Limb (tissue), 2 donors: ENCODE data around the gene CRYGC.

Experiments used
- DNase-seq, 2 donors: peaks; one replicate each; pipeline ENCODE4 v3.0.0-alpha.2; 2016; ENCODE audit errors: extremely low spot score in 2 of 2

Gene CRYGC

DNA sequence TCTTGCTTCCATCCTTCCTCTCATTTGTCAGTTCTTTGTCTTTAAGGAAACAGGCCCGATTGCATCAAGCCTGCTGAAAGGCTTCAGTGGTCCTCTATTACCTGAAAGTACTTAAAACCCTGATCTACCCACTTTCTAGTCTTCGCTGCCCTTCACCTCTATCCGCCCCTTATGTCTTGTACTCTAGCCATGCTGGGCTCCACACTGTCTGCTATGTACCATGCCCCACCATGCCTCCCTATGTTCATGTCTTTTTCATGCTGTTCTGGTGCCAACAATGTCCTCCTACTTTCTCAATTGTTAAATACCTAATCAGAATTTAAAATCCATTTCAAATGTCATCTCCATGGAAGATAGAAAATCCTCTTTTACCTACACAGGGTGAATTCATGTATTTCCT lies 33.5 kb downstream of the CRYGC start:
- DNase-seq: no peak

DNA sequence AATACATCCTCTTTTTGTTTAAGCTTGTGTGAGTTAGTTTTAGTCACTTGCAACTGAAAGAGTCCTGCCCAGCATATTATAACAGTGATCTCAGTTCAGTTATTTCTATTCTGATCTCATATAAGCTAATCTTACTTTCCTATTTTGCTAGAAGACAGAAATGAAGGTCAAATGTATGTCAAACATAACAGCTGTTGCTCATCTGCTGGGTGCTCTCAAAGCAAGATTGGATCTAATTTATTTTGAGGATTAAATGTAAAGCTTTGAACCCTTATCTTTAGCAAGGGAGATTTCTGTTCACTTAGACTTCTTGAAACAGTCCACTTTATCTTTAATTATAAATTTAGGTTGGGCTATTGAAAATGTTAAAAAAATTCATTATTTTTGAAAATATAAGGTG lies 36.5 kb downstream of the CRYGC start:
- no peak for DNase-seq

DNA sequence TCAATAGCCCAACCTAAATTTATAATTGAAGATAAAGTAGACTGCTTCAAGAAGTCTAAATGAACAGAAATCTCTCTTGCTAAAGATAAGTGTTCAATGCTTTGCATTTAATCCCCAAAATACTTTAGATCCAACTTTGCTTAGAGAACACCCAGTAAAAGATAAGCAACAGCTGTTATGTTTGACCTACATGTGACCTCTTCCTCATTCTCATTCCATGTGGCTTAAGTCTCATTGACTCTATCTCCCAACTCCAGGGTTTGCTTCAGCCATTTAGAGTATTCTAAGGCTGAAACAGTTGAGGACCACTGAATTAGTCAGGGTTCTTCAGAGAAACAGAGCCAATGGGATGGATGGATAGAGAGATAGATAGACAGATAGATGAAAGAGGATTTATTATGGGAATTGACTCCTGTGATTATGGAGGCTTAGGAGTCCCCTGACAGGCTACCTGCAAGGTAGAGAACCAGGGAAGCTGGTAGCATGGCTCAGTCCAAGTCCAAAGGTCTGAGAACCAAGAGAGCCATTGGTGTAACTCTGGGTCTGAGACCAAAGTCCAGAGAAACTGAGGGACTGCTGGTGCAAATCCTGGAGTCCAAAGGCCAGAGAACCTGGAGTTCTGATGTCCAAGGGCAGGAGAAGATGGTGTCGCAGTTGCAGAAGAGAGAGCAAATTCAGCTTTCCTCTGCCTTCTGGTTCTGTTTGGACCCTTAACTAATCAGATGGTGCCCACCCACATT lies 37.4 kb downstream of the CRYGC start:
- no peak for DNase-seq

DNA sequence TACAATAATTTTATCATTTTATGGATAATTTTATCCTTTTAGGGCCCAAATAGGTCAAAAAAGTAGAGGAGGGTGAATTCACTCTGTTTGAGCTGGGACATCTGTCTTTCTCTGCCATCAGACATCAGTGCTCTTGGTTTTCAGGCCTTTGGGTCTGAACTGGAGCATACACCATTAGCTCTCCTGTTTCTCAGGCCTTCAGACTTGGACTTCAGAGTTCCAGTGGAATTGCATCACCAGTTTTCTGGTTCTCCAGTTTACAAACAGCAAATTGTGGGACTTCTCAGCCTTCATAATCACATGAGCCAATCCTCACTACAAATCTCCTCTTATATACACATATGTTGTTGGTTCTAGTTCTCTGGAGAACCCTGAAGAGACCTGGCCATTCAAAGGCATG lies 39.2 kb downstream of the CRYGC start:
- DNase-seq: no peak

DNA sequence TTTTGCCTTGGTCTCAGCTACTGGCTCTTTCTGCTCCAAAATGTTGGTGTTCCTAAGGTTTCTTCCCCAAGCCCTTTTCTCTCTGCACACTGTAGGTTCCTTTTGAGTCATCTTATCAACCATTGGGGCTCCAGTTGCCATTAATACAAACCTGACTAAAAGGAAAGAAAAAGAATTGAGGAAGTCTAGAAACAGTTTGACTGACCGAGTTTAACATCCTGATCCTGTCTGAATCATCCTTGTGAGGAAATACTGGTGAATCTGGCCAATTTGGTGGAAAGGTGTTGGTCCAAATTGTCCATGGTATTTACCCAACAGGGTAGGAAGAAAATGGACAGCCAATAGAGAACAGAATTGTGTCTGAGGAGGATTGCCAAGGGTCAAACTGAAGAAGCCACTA lies 43.6 kb downstream of the CRYGC start:
- DNase-seq: no peak

DNA sequence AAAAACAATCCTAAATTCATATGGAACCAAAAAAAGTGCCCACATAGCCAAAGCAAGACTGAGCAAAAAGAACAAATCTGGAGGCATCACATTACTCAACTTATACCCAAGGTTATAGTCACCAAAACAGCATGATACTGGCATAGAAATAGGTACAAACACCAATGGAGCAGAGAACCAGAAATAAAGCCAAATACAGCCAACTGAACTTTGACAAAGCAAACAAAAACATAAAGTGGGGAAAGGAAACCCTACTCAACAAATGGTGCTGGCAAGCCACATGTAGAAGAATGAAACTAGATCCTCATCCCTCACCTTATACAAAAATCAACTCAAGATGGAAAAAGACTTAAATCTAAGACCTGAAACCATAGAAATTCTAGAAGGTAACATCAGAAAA lies 45.8 kb downstream of the CRYGC start:
- DNase-seq: no peak
